NCI-H2227 (cell line): ENCODE results near the gene CLDN14.

ENCODE experiments used
- DNase-seq: peaks from one replicate; lab custom pipeline; 2025; ENCODE audit not compliant: unreplicated experiment; lab: John Stamatoyannopoulos, UW

Gene CLDN14, protein sequence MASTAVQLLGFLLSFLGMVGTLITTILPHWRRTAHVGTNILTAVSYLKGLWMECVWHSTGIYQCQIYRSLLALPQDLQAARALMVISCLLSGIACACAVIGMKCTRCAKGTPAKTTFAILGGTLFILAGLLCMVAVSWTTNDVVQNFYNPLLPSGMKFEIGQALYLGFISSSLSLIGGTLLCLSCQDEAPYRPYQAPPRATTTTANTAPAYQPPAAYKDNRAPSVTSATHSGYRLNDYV

DNA sequence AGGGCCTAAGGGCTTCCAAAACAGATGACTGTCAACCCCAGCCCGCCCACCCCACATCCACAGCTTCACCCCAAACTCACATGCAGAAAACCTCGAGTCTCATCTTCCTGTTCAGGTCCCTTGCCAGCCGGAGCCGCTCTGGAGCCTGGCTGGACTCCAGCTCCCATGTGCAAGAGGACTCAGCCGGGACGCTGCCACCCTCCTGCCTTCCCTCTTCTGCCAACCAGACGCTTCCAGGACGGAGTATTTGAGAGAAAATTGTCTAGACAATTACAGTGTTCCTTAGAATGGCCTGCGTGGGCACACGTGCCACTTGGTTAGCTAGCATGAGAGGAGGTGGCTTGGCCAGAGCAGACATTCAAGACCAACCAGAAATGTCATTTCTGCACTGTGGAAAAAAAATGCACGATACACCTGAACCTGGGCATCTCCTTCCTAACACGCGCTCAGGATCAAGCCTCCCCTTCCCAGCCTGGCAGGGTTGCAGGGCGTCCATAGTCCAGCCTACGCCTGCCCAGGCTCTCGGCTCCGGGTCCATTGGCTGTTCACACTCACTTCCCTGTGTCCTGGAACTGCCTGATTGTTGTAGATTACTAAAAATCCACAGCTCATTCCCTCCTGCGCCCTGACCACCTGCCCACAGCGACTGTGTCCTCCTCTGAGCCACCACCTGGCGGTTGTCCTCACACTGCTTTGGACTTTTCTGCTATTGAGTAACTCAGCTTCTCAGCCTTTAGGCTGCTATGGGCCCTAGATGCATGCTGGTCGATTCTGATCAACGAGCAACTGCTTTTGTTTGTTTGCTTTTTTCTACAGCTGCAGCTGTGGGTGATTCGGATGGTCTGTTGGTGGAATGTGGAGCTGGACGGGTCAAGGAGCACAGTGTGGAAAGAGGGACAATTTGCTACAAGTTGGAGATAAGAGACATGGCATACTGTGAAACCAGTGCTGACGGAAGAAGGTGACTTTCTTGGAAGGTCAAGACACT lies at the start of gene CLDN14:
CLDN14 (minus strand) TSS at position 708 of the 988 bp plus-strand sequence. CDS start 18,427 bp downstream, outside the sequence.
- no peak for DNase-seq

DNA sequence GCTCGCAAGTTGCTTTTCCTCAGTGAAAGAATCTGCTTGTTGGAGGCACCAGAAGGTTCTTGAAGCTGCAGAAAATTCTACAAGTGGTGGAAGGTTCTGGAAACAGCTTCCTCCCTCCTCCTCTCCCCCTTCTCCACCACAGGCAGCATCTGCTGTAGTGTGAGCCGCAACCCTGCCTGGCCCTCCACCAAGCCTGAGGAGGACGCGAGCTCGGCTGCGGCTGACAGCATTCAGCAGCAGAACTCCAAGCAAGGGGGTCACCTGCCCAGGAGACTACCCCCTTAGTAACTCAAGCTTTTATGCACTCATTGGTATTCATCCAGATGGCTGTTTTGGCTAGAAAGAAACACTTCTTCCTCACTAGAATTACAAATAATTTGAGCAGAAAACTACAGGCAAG lies 48.8 kb upstream of the CLDN14 start:
- no peak for DNase-seq

DNA sequence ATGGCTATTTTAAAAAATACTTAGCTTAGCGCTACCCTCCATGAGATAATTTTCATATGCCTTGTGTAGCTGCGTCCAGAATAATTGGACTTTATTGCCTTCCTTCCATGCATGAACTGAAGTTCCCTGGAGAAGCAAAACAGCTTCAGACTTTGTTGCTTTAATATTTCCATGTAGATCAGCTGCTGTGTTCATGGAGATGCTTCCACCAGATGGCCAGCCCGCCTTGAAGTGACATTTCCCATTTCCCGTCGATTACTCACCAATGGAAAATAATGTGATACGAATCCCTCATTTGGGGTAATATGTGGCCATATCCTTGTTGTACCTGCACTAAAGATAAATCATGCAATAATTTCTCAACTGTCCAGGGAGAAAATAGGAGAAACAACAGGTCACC lies 47.4 kb upstream of the CLDN14 start:
- DNase-seq, result no peak

DNA sequence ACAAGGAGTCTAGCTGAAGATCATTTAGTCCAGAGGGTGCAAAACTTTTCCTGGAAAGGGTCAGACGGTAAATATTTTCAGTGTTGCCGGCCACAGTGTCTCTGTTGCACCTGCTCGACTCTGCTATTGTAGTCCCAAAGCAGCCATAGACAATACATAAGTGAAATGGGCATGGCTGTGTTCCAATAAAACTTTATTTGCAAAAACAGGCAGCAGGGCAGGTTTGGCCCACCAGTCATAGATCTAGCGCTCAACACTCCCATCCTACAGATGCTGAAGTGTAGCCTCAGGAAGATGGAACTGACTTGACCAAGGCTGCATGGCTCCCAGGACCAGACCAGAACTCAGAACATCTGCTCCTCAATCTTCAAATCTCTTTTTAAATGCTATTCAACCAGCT lies 46.2 kb upstream of the CLDN14 start:
- no peak for DNase-seq

DNA sequence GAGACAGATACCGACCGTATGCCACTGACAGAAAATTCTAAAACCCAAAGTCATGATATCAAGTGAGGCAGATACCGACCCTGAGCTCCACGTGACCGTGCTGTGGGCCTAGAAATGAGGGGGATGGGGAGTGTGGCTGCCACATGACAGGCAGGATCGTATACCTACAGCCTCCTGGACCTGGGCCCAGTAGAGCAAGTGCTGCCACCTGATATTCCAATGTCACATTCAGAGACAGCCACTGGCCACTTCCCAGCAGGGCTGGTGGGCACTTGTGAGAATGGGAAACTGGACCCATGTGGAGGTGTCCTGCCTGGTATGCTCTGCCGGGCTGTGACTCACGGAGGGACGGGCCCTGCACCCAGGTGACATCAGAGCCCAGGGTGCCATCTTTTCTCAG lies 44.6 kb upstream of the CLDN14 start:
- DNase-seq, result no peak

DNA sequence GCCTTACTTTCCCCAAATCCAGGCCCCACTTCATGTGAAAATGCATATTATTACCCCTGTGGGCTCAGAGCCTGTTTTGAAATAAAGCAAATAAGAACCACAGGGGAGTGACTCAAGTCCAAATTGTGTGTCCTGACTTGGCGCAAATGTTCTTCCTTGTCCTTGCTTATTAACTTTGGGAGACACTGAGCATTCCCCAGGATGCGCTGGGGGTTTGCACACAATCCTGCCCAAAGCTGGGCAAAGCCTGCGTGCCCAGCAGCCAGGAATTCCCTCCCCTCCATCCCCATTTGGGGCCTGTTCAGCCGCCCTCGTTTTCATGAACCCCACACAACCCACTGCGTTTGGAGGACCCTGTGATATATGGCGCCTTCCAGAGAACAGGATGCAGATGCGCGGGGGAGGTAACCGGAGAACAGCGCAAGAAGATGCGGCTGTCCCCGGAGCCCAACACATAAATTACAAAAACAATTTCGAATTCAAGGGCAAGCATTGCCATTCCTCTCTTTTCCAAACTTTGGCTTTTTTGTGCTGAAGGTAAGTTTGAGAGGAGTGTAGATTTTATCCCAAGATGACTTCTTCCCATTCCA lies 42.4 kb upstream of the CLDN14 start:
- no peak for DNase-seq

DNA sequence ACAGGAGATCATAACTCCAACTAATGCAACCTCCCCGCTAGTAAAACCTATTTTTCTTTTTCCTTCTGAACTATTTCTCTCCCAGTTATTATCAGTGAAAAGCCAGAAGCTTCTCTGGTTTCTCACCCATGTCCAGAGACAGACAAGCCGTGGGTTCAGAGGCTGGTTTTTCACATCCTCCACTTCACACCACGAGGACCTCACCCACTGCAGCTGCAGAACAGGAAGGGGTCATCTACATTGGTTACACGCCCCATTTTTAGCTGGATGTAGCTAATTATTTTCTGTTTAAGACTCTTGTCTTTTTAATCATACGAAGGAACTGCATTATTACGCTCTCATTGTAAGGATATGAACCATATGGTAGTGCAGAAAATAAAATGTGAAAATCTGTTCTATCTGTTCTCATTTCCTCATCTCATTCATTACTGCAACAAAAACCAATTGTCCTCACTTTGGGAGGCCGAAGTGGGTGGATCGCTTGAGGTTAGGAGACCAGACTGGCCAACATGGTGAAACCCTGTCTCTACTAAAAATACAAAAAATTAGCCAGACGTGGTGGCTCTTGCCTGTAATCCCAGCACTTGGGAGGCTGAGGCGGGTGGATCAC lies 39.1 kb upstream of the CLDN14 start:
- DNase-seq, result no peak

DNA sequence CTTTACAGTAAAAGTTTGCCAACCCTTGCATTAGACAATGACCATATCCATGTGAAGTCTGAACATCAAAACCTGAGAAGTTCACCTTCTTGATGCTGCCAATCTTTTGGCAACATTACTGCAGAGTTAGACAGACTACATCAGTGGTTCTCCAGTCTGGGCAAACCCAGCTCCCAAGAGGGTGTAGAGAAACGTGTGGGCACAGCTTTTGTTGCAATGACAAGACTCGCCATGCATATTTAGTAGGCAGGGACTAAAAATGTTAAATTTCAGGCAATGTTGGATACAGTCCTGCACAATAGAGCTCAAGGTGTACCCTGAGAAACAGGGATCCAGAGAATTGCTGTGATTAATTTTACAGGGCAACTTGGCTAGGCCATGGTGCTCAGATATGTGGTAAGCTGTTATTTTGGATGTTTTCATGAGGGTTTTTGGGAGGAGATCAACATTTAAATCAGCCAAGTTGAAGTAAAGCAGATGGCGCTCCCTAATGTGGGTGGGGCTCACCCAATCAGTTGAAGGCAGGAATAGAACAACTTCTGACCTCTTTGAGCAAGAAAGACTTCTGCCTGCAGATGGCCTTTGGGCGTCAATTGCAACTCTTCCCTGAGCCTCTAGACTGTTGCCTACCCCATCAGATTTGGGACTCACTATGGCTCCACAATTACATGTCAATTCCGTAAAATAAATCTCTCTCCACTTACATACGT lies 37.6 kb upstream of the CLDN14 start:
- DNase-seq, result no peak

DNA sequence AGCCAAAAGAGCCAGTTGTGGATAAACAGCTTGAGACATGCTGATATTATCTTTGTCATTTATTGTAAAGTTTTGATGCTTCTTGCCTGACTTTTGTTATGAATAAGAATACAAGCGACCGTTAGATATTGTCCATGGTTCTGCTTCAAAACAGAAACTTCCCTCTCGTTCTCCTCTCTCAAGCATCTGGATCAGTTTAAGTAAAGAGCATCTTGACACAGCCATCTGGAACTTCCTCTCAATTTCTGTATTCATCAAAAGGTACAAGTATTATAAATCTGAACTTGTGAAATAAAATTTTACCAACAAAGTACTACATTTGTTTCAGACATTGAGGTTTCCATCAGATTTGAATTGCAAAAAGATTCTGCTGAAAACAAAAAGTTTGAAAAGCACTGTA lies 36.4 kb upstream of the CLDN14 start:
- DNase-seq, result no peak

DNA sequence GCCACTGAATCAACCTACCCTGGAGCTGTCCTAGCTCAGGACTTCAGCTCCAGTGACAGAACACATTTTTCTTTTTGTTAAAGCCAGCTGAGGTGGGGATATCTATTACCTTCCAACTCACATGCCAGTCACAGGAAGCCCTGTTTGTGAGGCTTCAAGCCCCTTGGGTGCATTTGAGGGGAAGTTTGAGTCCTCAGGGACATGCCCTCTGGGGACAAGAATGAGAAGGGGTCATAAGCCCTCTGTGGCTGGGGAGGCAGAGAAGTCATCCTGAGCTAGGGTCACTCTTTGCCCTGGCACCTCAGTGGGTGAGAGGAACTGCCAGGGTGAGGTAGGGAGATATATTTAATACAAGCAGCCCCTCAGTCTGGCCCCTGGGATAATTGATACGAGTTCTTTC lies 33.5 kb upstream of the CLDN14 start:
- no peak for DNase-seq

DNA sequence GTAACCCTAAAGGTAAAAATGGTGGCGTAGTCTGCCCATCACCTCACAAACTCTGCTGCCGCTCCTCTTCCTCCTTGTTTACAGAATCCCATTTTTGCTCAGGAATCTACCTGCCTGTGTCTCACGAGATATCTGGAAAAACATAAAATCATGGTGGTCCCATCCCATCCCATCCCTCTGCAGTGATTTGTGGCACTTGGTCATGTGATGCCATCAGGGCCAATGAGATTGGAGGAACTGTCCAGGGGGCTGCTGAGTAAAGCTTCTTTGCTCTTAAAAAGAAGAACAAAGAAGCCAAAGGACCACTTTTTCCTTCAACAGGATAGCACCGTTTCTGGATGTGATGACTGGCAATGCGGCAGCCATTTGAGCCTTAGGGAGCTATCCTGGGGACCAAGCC lies 33.0 kb upstream of the CLDN14 start:
- no peak for DNase-seq

DNA sequence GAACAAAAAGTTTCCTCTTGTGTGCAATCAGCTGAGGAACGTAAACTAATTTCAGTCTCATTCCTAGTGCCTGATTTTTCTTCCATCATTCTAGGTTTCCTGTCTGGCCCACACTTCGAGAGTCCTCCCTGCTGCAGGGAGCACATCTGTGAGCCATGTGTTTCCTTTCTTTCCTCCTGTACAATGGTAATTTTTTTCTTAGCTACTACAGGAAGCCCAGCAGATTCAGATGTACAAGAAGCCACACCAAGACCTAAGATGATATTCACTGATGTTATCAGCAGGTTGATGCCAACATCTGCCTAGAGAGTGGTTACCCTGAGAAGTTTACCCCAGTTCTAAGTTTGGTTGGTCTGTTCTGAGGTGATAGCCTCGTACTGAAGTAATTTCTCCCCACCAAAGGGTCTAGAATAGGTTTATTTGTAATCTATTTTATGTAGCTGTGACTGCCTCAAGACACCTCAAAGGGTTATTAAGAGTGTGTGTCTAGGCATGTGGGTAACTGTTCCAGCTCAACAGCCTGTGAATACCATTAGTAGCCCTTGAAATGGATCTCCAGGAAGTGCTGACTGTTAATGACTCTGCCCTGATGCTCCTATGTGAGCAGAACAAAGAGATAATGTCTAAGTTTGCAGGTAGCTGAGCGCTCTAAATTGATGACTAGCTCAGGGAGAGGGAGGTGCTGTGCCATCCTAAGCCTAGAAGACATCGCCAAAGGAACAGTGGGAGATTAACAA lies 31.7 kb upstream of the CLDN14 start:
- no peak for DNase-seq

DNA sequence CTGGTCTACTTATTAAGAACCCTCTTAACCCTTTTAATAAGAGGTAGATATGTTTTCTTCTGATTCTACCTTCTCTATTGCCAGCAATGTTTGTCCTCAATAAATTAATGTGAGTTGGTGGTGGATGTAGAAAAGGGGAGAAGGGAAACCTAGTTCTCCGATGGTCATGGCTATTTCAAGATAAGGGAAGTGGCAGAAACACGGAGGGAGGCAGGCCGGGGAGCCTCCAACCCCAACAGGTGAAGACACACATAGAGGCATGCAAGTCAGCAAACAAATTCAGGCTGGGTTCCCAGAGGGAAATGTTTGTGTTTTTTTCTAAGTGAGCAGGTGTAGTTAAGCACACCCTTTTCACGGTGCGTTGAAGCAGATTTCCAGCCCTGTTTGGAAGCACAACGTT lies 31.0 kb upstream of the CLDN14 start:
- DNase-seq, result no peak

DNA sequence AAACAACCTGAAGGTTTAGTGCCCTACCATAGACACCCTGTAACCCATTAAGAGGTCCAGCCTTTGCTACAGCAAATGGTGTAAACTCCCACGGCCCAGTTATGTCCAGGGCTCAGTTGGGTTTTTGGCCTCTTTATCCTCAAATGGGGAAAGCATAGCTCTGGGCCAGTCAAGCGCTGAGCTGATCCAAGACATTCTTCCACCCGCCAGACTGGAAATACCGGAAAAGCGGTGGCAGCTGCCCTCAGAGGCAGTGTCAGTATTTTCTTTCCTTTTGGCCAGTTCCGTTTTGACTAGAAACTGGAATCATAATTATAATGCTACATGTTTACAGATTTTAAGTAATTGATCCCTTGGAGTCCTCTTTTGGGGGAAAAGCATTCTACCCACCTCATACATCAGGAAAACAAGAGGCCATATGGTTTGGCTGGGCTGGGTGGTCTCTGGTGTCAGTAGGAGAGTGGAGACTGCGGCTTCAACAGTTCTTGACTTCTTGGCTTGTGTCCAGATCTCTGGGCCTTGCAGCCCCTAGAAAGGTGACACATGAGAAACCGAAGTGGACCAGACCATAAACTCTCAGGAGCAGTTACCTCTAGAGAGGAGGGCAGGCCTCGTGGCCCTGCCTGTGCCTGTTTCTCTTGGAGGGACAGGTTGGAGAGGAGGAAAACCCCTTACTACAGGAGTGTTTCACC lies 30.2 kb upstream of the CLDN14 start:
- no peak for DNase-seq

DNA sequence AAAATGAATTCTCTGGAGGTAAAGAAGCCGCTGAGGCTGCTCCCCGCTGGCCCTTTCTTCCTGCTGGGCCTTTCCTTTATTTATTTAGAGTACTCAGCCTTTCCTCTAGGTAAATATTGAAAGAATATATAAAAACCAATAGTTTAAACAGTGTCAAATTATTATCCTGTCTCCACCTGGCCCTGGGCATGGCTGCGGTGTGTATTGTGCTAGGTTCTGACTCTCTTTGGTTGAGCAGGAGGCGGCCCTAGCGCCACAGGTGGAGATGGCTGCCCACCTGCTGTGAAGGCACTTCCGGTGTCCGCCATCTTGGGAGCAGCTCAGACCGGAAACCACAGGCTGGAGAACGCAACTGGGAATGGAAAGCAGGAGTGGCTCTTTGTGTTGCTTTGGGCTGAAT lies 29.0 kb upstream of the CLDN14 start:
- no peak for DNase-seq

DNA sequence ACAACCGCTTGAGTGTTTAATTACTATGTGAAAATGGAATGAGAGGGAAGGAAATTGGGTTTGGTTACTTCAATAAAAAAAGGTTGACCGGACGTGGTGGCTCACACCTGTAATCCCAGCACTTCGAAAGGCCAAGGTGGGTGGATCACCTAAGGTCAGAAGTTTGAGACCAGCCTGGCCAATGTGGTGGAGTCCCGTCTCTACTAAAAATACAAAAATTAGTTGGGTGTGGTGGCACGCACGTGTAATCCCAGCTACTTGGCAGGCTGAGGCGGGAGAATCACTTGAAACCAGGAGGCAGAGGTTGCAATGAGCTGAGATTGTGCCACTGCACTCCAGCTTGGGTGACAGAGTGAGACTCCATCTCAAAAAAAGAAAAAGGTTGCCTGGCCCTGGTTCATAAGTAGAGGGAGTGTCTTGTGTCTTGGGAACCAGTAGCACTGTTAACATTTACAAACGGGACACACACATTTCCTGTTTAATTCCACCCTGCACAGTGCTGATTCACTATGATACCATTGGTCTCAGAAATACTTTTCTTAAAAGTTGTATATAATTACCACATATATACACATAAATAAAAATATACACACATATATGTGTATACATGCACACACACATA lies 27.6 kb upstream of the CLDN14 start:
- no peak for DNase-seq

DNA sequence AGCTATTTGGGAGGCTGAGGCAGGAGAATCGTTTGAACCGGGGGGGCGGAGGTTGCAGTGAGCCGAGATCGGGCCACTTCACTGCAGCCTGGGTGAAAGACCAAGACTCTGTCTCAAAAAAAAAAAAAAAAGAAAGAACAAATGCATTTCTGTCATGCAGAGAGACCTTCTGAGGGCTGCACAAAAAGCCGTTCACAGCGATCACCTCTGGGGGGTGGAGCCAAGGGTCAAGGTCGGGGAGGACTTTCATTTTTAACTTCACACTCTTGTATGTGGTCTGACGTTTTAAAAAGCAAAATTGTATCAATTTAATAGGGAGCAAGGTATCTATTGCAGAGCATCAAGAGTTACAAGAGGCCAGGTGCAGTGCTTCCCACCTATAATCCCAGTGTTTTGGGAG lies 26.6 kb upstream of the CLDN14 start:
- DNase-seq, result no peak

DNA sequence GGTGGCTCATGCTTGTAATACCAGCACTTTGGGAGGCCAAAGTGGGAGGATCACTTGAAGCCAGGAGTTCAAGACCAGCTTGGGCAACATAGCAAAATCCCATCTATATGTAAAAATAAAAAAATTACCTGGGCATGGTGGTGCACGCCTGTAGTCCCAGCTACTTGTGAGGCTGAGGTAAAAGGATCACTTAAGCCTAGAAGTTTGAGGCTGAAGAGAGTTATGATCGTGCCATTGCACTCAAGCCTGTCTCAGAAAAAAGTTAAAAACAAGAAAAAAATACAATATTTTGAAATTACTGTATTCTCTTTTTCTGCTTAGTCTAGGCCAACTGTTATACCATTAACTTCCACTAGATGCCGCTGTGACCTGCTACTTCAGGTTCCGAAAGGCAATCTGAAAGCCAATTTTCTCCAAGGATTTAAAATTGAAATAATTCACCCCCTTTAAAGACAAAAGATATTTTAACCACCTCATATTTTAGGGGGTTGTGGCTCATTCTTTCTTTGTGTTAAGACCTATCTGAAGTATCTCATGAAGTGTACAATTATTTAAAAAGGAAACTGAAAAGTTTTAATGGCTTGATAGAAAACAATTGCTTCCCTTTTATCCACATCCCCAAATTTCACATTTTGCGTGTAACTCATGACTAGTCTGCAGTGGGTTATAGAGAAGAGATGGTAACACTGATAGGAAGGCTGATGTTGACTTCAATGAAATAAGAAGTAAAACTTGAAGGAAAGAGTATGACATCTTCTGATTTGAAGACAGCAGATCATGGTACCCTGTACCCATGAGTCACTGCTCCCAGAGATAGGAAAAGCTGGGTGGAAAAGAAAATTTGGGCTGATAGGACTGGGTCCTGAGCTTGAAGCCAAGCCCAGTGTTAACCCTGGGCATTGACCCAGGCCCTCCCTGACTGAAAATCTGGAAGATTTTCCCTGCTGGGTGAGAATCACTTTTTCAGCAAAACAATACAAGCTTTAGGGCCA lies 24.4 kb upstream of the CLDN14 start:
- peak; percentile 69 for DNase-seq
